Measurements from ENCODE around the gene ORM2. TPM values are rescaled to one million over a fixed set of nuclear protein-coding genes. Genes with fewer than 3 reads are reported as not detected.

Gene ORM2
- total RNA-seq, 1 donor from 2014 or later, result not detected

- no peak for DNase-seq (ENCODE audit: low read depth in 2 of 2)
Observed at GRCh38 chr9:114369216-114370130, 39.8 kb downstream of the ORM2 start.

- no peak for DNase-seq (ENCODE audit: low read depth in 2 of 2)
Observed at GRCh38 chr9:114370251-114370967, 40.7 kb downstream of the ORM2 start.

- no peak for DNase-seq (ENCODE audit: low read depth in 2 of 2)
Observed at GRCh38 chr9:114370968-114371320, 41.3 kb downstream of the ORM2 start.

GRCh38 chr9:114371343-114371944 is 41.8 kb downstream of the ORM2 start:
- no peak for DNase-seq (ENCODE audit: low read depth in 2 of 2)

- DNase-seq (ENCODE audit: low read depth in 2 of 2), result peak in 1 of 2 donors; percentile 18
Observed at GRCh38 chr9:114371973-114372917, 42.6 kb downstream of the ORM2 start.

- DNase-seq (ENCODE audit: low read depth in 2 of 2), result peak in 1 of 2 donors; percentile 17
Observed at GRCh38 chr9:114372921-114373448, 43.3 kb downstream of the ORM2 start.

GRCh38 chr9:114373960-114374730 is 44.5 kb downstream of the ORM2 start:
- DNase-seq (ENCODE audit: low read depth in 2 of 2), result no peak

- DNase-seq (ENCODE audit: low read depth in 2 of 2), result no peak
Observed at GRCh38 chr9:114374936-114375335, 45.3 kb downstream of the ORM2 start.

GRCh38 chr9:114375386-114376175 is 45.9 kb downstream of the ORM2 start:
- DNase-seq (ENCODE audit: low read depth in 2 of 2), result no peak

GRCh38 chr9:114376586-114377445 is 47.1 kb downstream of the ORM2 start:
- no peak for DNase-seq (ENCODE audit: low read depth in 2 of 2)

GRCh38 chr9:114378016-114378415 is 48.3 kb downstream of the ORM2 start:
- no peak for DNase-seq (ENCODE audit: low read depth in 2 of 2)

- no peak for DNase-seq (ENCODE audit: low read depth in 2 of 2)
Observed at GRCh38 chr9:114378883-114379282, 49.2 kb downstream of the ORM2 start.

Other genes starting within 250 kb of the ORM2 start
- gene KIF12, start 230.6 kb upstream of the ORM2 start, total RNA-seq, result not detected in 2 replicates
- gene COL27A1, start 174.3 kb upstream of the ORM2 start, total RNA-seq, result 1.0 and 1.1 TPM in 2 replicates
- not detected in 2 replicates for gene ORM1, start 6.8 kb upstream of the ORM2 start, total RNA-seq
- 0.64 and 0.89 TPM in 2 replicates for gene AKNA, start 58.1 kb downstream of the ORM2 start, total RNA-seq
- 0.13 TPM in 2 replicates for gene WHRN, start 175.6 kb downstream of the ORM2 start, total RNA-seq